ENCODE data around the gene DSTN.

The DSTN gene

DNA sequence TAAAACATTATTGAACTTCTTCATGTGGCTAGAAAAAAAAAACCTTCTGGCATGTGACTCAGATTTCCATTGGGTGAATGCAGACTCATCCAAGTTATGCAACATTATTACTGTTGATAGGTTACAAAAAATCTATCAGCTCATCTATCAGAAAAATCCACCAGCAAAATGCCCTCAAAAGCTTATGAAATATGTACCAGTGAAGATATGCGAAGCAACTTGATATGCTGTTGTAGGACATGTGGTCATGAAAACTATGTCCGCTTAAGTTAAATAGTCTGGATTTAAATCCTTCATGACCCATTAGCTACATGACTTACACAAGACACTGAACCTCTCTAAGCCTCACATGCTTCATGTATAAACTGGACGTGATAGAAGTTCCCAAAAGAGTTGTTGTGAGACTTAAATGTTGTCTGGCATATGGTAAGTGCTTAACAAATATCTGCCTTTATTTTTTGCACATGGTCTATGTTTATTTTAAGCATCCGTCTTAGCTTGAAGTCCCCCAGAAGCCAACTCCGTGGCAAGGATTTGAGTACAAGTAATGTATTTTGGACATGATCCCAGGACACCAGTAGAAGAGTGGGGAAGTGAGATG, 26.2 kb upstream of the DSTN start:
- FAIRE-seq (no peak), DNase-seq (ENCODE audit: extremely low spot score, insufficient read length, low read depth) (no peak)

DNA sequence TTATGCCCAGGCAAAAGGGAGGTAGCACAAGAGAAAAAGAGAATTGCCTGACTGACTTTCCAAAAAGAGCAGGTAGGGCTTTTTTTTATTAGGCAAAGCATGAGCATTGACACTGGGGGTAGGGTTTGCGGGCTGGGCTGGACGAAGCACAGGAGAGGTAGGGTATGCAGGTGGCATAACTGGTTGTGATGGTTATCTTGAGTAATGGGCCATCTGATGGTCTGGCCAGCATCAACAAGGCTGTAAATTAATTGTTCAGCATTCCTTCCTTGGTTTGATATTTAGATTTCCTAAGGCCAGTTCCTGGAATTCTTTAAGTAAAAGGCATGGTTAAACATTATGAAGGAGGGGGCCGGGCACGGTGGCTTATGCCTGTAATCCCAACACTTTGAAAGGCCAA, 24.7 kb upstream of the DSTN start:
- DNase-seq (ENCODE audit: extremely low spot score, insufficient read length, low read depth) (no peak), FAIRE-seq (no peak)

DNA sequence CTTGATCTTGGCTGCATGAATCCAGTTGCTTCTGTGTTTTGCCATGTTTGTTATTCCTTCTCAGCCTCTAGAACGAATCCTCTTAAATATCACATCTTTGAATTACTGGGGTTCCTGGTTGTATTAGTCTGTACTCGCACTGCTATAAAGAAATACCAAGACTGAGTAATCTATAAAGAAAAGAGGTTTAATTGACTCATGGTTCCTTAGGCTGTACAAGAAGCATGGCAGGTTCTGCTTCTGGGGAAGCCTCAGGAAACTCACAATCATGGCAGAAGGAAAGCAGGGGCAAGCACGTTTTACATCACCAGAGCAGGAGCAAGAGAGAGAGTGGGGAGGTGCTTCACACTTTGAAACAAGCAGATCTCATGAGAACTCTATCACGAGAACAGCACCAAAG, 20.7 kb upstream of the DSTN start:
- FAIRE-seq (no peak), DNase-seq (ENCODE audit: extremely low spot score, insufficient read length, low read depth) (no peak)

DNA sequence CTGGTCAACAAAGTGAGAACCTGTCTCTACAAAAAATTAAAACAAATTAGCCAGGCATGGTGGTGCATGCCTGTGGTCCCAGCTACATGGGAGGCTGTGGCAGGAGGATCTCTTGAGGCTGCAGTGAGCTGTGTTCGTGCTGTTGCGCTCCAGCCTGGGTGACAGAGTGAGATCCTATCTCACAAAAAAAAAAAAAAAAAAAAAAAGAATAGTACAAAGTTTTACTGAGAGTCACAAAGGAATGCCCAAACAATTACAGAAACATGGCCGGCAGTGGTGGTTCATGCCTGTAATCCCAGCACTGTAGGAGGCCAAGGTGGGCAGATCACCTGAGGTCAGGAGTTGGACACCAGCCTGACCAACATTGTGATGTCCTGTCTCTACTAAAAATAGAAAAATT, 14.8 kb upstream of the DSTN start:
- DNase-seq (ENCODE audit: extremely low spot score, insufficient read length, low read depth) = no peak
- FAIRE-seq = no peak

DNA sequence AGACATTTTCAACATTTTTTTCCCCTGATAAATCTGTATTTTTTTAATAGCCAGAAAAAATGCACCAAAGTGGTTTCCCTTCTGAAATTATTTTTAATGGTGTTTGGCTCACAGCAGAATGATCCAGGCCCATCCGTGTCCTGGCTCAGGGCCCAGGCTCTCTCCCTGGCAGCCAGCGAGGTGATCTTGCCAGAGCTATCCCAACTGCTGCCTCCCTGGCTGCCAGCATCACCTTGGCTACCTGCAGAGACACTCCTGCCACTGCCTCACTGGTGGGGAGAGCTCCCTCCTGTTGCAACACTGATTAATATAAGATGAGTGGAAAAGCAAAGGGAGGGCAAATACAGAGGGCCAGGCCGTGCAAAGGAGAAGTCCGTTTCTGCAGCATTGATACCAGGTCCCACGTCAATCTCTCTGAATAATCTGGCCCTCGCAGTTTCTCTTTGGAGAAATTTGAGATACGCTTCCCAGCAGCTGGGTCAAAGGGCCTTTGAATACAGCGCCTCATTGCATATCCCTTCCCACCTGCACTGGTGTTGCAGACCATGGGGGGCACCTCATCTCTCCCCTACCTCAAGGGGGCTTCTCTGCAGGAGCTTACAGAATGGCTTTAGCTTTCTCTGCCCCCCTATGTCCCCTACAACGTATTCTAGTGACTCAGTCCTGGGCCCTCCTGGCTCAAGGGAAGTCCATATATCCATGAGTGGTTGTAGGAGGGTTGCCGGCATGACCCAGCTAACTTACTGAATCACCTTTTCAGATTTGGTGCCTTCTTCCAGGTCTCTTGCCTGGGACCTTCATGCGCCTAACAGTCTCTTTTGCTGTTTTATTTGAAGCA, 12.8 kb upstream of the DSTN start:
- FAIRE-seq (no peak), DNase-seq (ENCODE audit: extremely low spot score, insufficient read length, low read depth) (no peak)

DNA sequence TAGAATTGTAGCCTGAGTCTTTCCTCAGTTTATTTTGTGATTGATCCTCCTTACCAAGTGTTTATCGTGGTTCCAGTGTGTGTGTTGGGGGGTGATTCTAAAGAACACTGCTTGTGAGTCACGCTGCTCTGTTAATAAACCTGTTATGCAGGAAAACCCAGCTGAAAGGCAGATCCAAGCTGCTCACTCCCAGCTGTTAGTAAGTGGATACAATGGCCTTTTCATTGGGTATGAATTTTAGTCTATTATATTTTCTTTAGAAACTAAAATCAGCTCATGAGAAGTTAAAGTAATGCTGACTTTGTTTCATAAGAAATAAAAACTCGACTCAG, 12.2 kb upstream of the DSTN start:
- no peak for FAIRE-seq
- no peak for DNase-seq (ENCODE audit: extremely low spot score, insufficient read length, low read depth)

DNA sequence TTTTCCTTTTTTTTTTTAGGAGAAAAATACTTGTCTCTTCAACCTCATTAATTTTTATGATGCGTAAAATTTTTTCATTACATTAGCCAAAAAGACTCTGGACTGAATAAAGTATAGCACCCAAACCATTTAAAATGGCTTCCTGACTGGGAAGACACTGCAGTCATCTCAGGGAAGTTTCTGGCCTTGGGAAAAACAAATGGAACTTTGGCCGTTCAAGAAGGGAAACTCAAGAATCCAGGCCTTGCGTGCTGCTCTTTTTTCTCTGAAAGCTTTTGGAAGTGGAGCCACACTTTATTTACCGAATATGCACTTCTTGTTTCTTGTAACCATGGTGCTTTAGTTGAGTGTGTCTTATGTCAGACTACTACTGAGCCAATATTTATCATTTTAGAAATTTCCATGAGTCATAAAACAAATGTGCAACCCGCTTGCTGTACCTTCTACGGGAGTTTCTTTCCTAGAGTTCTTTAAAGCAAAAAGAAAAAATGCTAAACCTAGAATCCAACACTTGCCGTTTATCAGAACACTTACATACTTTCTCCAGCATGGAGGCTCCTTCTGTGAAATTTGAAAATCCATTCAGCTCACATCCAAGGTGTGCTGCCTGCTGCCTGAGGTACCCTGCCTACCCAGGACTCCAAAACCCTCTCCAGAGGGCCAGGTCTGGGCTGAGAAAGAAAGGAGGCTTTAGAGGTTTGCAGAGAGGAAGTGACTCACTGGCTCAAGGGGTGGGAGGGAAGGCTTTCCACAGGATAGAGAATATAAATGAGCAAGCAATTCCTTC, 11.5 kb upstream of the DSTN start:
- DNase-seq (ENCODE audit: extremely low spot score, insufficient read length, low read depth) (no peak), FAIRE-seq (no peak)

DNA sequence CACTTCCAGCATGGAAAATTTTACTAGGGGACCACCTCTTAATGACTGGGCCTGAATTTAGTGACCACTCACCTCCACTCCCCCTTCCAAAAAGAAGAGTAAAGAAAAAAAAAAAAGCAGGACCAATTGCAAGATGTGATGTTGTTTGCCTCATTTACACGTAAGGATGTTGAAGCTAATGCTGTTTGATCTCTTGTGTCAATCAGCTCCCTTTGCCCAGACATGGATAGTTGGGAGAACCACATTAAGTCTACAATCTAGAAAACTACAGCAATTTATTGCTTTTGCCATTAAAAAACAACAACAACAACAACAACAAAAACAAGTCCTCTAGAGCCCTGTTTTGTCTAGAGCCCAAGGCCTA, 11.0 kb upstream of the DSTN start:
- no peak for FAIRE-seq
- DNase-seq (ENCODE audit: extremely low spot score, insufficient read length, low read depth) = no peak

DNA sequence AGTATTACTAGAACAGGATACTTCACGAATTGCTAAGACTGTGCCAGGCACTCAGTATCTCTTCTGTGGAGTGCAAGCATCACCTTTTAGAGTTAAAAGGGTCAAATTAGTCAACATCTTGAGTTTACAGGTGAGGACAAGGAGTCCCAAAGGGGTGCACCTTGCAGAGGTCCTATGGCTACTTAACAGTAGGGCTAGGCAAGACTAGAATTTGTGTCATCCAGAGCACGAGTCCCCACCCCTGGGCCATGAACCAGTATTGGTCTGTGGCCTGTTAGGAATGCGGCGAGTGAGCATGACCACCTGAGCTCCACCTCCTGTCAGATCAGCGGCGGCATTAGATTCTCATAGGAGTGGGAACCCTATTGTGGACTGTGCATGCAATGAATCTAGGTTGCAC, 10.5 kb upstream of the DSTN start:
- DNase-seq (ENCODE audit: extremely low spot score, insufficient read length, low read depth) = no peak
- no peak for FAIRE-seq

DNA sequence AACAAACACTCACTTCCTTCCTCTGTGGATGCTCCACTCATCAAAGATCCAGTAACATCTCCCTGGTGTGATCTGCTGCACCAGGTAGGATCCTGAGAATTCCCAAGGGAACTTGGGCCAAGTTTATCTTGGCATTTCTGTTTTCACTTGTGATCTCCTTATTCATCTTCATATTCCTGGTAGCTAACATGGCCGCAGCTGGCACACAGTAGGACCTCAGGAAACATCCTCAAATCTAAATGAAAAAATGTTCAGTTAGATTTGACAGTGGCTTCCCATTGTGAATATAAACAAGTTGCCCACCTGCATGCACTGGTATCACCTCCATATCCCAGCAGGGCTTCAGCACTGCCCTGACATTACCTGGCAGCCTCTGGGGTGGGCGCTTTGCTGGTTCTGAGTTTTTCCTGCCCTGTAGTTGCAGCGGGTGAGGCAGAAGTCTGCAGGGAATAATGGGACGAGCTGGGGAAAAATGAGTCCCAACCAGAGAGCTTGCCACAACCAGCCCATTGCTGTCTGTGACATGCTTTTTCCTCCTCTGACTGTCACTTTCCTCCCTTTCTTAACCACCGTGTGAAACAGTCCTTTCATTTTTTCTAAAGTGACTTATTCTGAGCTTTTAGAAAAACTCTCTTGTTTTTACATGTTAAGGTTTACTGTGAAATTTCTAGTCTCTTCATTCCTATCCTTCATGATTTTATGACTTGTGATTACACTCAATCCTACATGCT, 9.4 kb upstream of the DSTN start:
- DNase-seq (ENCODE audit: extremely low spot score, insufficient read length, low read depth) (no peak), FAIRE-seq (no peak)

DNA sequence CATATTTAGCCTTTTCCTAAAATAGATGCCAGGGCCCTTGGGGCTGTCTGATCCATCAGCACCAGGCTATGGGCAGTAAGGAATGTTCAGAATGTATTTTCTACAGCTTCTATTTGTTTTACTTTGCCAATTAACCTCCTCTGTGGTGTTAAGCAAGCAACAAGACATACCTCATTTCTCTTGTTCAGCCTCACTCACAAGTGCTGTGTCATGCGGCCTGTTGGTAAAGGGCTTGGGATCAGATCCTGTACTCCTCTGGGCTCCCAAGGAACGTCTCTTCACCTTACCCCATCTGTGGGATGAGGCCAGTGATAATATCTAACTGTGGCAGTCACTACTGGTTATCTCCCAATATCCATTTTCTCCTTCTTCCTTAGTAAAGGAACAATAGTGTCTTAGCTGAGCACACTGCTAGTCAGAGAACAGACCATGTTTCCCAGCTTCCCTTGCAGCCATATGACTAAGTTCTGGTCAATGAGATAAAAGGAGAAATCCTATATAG, 7.0 kb upstream of the DSTN start:
- DNase-seq (ENCODE audit: extremely low spot score, insufficient read length, low read depth) (no peak), FAIRE-seq (no peak)

DNA sequence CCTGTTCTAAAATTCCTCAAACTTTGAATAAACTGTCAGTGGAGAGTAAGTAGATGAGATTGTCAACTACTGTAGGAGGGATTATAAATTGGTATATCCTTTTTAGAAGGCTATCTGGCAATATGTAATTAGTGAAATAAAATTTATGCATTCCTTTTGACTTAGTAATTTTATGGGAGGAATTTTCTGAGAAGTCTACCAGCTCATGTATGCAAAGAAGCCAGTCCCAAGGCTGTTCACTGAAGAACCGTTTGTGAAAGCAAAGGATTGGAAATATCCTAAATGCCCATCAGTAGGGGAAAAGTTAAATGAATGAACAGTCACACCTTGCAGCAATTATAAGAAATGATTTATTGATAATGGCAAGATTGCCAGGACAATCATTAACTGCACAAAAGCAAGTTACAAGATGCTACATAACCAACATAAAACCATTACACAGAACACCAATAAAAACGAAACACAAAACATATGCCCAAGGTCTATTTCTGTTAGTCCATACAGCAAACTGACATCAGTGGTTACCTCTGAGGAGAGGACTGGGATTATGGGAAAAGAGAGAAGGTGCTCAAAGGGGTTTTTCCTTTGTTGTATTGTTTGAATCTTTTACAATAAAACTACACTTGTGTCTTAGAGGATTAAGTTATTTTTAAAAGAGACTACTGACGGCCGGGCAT, 4.6 kb upstream of the DSTN start:
- DNase-seq (ENCODE audit: extremely low spot score, insufficient read length, low read depth) (no peak), FAIRE-seq (no peak)

DNA sequence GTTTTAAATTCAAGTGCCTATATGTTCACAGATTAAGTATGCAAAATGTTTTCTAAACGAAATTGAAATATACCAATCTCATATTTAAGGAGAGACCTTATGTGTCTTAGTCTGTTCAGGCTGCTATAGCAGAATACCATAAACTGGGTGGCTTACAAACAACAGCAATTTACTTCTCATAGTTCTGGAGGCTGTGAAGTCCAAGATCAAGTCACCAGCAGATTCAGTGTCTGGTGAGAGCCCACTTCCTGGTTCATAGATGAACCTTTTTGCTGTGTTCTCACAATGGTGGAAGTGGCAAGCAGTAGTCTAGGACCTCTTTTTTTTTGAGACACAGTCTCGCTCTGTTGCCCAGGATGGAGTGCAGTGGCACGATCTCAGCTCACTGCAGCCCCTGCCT, 3.5 kb upstream of the DSTN start:
- FAIRE-seq = no peak
- DNase-seq (ENCODE audit: extremely low spot score, insufficient read length, low read depth) = no peak

DNA sequence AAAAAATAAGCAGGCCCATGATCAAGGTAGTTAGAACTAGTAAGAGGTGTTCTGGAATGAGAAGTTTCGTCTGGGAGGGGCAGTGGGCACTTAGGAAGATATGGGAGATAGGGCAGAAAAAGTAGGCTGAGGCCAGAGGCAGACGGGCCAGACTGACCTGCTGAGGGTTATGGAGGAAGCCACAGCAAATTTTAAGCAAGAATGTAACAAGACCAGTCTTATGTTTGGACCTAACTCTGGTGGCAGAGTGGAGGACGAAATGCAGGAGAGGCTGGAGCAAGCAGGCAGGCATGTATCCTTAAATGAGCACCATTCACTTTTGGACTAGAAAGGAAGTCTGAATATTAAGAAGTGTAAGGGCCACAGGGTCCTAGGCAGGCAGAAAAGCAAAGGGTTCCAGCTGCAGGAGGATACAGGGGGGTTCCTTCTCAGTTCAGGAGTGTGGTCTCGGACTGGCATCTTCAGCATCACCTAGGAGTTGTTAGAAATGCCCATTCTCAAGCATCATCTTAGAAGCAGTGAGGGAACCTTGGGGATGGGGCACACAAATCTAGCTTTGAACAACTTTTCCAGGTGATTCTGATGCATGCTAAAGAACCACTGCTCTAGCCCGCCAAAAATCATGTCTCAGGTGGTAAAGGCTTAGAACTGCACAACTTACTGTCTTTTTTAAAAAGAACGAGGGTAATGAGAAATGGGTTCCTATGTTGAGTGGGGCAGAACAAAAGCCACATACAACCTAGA, 1.7 kb upstream of the DSTN start:
- FAIRE-seq = no peak

DNA sequence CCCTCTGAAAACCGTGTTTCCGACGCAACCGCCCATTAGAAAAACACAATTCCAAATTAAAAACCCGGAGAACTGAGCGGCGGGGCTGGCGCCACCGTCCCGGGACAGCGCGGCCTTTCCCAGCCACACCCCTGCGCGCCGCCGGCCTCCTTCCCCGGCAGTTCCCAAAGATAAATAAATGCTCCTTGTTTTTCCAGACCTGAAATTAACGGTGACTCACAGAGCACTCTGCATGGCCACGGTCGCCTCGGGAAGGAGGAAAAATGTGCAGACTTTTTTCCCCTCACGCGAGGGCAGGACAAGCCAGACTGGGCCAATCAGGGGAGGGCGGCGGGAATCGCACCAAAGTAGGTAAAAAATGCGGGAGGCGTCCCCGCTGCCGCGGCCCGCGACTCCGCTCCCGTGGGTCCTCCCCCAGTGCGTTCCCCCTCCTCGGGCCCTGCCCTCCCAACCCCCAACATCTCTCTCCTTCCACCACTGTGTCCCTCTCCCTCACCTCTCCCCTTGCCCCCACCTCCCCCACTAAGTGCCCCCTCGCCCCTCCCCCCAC, 828 bp upstream of the DSTN start:
- DNase-seq (ENCODE audit: extremely low spot score, insufficient read length, low read depth) (no peak), FAIRE-seq (no peak)

More for the DNA sequence above, 1.7 kb upstream of the DSTN start:
- DNase-seq (ENCODE audit: extremely low spot score, insufficient read length, low read depth) = no peak

DNA sequence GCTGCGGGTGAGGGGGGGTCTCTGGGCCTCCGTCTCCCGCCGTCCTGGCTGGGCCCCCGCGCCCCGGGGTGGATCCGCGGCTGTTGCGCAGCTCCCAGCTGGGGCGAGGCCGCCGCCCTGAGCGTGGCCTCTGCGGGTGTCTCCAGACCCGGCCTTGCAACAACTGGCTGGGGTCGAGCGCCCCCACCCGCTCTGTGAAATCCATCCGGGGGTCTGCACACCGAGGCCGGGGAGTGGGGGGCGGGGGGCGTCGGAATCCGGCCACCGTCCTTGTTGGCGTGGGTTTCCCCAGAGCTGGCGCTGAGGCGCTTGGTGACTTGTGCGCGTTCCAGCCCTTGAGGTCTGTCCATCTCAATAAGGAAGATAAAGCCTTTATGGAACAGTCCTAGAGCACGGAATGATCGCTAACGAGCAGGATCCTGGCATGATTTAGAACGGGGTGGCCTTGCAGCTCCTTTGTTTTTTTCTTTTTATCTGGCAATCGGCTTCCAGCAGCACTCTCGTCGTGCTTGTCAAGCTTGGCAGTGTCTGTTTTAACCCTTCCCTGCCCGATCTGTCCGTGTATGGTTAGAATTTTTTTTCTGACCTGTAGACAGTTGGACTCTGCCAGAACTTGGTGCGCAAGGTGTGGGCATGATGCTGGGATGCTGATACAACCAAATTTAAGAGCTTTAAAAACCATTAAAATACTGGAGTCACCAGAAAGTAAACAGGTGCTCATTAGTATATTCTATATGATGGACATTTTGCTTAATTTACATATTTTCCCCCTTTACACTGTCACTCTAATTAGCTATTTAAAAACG, 675 bp downstream of the DSTN start:
- peak; percentile 29 for FAIRE-seq
- DNase-seq (ENCODE audit: extremely low spot score, insufficient read length, low read depth) = no peak

DNA sequence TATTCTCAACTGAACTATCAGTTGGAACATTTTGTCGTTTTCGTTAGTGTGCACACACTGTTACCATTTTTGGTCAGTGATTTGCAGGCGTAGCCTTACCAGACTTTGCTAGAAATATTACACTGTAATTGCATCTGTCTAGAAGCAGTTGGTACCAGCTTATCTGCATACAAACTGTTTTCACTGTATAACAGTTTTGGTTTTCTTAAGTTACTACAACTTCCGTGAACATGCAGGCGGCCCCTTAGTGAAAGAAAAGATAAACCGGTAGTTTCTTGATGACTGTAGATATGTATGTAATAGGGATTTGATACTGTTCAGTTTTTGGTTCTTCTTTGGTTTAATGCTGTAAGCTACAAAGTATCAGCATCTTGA, 1.3 kb downstream of the DSTN start:
- FAIRE-seq (peak; percentile 12), DNase-seq (ENCODE audit: extremely low spot score, insufficient read length, low read depth) (no peak)

DNA sequence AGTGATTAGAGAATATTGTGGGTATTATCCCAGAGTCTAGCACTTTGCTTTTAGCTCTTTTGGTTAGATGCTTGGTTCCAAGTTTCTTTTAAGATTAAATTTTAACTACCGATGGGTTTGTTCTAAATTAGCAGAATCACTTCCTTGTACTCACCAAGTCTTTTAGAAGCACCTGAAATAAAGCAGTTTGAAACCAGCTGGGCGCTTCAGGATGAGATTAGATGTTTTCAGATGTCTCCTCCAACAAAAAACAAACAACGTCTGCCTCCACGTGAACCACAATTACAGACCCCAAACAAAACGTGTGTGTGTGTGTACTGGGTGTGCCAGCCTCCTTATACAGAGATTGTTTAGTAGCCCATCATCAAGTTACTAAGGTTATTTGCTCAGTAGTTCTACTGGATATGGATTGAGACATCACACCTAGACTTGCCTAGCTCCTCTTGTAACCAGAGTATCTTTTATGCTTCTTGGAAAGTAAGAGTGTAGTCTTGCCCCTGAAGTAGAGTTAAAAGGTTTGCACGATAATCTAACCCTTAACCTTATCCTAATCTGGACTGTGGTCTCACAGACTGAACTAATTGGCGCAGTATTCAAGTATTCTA, 2.3 kb downstream of the DSTN start:
- no peak for DNase-seq (ENCODE audit: extremely low spot score, insufficient read length, low read depth)
- no peak for FAIRE-seq
